Jurkat, Clone E6-1 (cell line): ENCODE measurements around the gene TNIK.

Experiments used
- DNase-seq: peaks from one replicate; pipeline ENCODE4 v3.0.0-alpha.2; 2011; ENCODE audit warnings: low read depth, low spot score
- H3K4me3 ChIP-seq: 2 replicates; pipeline ENCODE4 v1.5.1; 2011; ENCODE audit warnings: mild to moderate bottlenecking, low read length, control low read depth, moderate library complexity

Gene TNIK

DNA sequence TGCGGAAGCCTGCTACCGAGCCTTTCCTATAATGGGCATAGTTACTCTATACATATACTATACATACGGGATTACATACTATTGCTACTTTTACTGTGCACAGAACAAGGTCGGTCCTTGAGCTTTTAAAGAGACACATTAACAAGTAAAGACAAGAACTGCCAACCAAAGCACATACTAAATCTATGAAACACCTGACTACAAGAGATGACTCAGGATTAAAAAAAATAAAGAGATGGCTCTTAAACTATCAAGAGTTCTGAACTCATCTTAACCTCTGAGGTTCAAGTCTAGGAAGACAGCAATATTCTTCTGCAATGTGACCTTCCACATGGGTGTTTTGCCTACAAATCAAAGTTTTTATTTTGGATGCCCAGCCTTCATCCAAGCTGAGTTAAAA is 106.8 kb downstream of the TNIK start:
- no peak overlapping the region for H3K4me3 ChIP-seq
- no peak for DNase-seq

DNA sequence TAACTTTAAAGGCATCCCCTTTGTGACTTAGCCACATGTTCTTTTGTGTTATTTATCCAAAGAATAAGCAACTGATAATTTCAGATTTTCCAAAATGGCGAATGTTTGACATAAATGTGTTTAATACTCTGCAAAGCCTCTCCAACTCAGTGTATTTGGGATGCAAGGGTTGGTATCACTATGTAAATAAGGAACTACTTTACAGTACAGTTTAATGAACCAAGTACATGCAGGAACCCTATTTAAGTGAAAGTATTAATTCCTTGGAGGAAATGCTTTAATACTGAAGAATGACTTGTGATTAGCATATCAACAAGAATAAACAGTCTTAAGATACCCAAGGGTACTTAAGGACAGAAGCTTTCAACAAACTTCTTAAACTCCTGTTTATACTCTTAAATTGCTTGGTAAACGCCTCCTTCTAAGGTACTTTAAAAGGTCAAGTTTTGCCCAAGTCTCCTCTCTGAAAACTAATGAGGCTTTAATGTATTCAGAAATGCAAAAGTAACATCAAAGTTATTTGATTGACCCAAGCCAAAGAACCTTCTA is 107.7 kb downstream of the TNIK start:
- H3K4me3 ChIP-seq = no peak overlapping the region
- no peak for DNase-seq

GRCh38 chr3:171351676-171352075 is 108.5 kb downstream of the TNIK start:
- H3K4me3 ChIP-seq = no peak overlapping the region
- DNase-seq = no peak

DNA sequence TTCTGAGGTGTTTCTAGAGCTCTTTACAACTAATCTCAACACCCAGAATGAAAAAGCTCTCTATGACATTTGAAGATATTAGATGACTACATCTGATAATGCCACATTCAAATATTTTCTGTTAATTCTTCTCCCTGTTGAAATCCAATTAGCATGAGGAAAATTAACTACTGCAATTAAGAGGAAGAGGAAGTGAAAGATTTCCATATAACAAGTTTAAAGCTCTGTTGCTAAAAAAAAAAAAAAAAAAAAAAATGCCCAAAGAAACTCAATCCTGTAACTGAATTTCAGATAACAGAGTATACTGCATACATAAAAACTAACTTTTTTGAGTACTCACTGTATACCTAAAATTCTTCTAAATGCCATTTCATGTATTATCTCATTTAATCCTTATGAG is 109.8 kb downstream of the TNIK start:
- no peak overlapping the region for H3K4me3 ChIP-seq
- no peak for DNase-seq

GRCh38 chr3:171349392-171349791 is 110.8 kb downstream of the TNIK start:
- H3K4me3 ChIP-seq = no peak overlapping the region
- no peak for DNase-seq

DNA sequence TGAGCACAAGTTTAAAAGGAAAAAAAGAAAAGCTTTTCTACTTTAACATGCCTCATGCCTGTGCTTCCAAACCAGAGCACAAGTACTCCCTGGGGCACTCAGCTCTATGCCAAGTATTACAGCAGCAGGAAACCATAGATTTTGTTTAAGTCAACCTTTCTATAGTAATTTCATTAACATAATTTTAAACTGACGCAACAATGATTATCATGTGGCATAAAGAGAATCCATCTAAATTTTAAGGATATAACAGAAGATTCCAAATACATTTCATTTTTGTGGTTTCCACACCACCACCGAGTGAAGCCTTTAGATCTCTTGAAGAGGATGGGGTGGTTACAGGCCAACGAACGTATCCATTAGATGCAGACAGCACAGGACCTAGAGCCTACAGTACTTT is 112.1 kb downstream of the TNIK start:
- no peak for DNase-seq
- no peak overlapping the region for H3K4me3 ChIP-seq

DNA sequence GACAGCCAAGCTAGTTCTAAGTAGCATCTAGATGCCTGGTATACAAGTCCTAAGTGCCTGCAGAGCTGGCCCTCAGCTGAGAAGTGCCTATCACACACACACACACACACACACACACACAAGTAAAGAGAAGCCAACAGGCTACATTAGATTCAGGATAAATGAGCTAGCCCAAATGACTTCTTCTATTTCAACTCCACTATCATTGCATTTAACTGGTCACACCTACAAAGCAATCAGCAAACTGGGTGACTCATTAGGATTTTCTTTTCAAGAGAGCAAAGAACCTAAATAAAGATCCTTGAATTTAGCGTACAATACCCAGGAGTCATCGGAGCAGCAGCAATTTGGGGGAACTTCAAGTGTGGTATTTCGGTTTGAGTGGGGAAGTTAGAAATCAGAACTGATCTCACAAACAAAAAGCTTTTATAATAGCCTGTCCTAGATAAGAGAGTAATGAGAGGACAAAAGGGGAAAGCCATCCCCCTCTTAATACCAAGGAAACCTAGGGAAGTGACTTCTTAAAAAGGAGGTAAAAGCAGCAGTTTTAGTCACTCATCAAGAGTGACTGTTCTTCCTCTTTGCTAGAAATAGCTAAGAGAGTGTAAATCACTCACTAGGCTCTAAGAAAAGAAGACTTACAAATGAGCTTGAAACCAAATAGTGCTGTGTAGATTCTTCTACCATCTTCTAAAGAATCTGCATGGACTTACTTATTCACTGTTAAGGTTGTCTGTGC is 112.7 kb downstream of the TNIK start:
- H3K4me3 ChIP-seq = no peak overlapping the region
- no peak for DNase-seq

DNA sequence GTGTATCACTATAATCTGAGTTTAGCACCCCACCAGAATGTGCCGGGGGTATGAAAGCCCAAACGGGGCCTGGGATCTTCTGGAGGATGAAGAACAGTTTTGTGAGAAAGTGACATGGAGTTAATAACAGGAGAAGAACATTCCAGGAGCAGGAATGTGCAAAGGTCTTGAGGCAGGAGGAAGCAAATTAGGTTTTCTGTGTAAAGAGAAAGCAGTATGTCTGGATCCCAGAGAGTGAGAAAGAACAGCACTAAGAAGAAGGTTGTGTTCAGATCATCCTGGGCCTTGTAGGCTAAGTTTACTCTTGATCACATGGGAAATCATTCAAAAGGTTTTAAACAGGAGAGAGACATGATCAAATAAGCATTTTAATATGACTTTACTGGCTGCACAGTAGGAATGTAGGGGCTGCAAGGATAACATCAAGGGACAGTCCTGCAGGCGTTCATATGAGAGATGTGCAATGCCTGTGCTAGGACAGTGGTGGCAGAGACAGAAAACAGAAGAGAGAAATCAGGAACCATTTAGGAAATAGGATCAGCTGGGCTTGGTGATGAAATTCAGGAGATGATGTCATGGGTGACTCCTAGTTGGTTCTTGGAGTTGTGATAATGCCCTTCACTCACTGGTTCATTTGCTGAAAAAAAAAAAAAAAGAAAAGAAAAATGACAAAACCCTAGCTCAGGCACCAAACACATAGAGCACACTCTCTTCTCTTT is 113.5 kb downstream of the TNIK start:
- DNase-seq = no peak
- no peak overlapping the region for H3K4me3 ChIP-seq

GRCh38 chr3:171346019-171346418 is 114.2 kb downstream of the TNIK start:
- no peak for DNase-seq
- H3K4me3 ChIP-seq = no peak overlapping the region

- DNase-seq = no peak
- no peak overlapping the region for H3K4me3 ChIP-seq
These were observed 114.9 kb downstream of the TNIK start for GRCh38 chr3:171345107-171345843.

DNA sequence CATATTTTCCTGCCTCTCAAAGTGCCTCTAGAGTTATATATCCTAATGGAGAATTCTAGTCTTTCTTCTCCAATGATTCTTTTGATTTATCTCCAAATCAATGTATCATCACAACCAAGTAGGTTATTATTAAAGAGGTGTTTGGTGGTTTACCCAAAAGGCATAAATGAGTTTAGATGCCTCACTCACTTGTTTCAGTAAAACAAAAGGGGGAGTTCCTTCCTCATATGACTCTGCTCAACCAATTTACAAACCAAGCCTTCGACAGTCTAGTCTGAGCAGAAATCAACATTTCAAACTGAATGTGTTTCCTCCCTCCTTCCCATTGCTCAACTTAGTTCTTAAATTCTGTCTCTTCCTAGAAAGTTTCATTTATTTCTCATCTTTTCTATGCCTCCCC is 116.5 kb downstream of the TNIK start:
- no peak for DNase-seq
- no peak overlapping the region for H3K4me3 ChIP-seq

DNA sequence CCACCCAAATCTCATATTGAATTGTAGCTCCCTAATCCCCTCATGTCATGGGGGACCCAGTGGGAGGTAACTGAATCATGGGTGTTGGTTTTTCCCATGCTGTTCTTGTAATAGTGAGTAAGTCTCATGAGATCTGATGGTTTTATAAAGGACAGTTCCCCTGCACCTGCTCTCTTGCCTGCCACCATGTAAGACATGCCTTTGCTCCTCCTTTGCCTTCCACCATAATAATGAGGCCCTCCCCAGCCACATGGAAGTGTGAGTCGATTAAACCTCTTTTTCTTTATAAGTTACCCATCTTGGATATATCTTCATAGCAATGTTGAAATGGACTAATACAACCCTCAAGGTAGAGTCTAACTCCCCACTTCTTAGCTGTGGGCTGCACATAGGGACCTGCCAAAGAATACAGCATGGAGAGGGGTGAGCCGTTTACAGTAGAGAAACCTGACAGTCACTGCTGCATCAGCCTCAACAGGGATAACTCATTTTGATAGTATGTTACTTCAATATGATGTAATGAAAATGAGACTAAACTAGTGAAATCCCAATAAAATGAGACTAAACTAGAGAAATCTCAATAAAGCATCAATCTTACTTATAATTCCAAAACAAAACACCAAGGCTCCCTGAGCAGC is 117.3 kb downstream of the TNIK start:
- H3K4me3 ChIP-seq = no peak overlapping the region
- DNase-seq = no peak

DNA sequence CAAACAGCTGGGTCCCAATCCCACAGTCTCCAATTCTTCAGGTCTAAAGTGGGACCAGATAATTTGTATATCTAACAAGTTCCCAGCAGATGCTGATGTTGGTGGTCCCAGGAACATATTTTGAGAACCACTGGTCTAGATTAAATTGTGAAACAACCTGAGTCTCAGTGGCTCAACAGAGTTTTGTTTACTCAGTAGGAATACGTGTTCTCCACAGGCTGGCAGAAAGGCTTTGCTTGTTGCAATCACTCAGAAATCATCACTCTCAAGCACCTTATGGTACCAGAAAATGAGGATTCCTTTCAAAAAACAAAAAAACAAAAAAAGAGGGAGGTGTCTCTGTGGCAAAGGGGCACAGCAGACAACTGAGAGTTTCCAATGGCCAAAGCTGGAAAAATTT is 118.0 kb downstream of the TNIK start:
- no peak for DNase-seq

GRCh38 chr3:171340434-171340833 is 119.8 kb downstream of the TNIK start:
- no peak for DNase-seq
- no peak overlapping the region for H3K4me3 ChIP-seq

More for the DNA sequence above, 118.0 kb downstream of the TNIK start:
- no peak overlapping the region for H3K4me3 ChIP-seq

- no peak overlapping the region for H3K4me3 ChIP-seq
- DNase-seq = no peak
These were observed 120.6 kb downstream of the TNIK start for GRCh38 chr3:171339598-171339997.

- no peak for DNase-seq
- no peak overlapping the region for H3K4me3 ChIP-seq
These were observed 123.8 kb downstream of the TNIK start for GRCh38 chr3:171336406-171336805.

- DNase-seq = no peak
- no peak overlapping the region for H3K4me3 ChIP-seq
These were observed 124.6 kb downstream of the TNIK start for GRCh38 chr3:171335559-171335958.

DNA sequence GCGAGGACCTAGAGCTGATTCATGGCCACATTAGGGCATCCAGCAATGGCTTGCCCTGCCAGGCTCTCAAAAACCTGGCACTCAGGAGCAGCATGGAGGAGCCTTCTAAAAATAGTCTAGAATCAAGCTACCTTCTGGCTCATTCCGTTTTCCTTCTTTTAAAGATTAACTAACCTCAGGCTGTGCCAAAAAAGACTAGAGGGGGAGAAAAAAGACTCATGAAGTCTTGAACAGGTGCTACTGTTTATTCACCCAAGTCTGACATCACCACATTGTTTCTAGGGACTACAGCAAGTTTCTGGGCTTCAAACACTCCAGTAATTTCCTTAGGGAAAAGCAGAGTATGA is 125.8 kb downstream of the TNIK start:
- no peak overlapping the region for H3K4me3 ChIP-seq
- DNase-seq = no peak

DNA sequence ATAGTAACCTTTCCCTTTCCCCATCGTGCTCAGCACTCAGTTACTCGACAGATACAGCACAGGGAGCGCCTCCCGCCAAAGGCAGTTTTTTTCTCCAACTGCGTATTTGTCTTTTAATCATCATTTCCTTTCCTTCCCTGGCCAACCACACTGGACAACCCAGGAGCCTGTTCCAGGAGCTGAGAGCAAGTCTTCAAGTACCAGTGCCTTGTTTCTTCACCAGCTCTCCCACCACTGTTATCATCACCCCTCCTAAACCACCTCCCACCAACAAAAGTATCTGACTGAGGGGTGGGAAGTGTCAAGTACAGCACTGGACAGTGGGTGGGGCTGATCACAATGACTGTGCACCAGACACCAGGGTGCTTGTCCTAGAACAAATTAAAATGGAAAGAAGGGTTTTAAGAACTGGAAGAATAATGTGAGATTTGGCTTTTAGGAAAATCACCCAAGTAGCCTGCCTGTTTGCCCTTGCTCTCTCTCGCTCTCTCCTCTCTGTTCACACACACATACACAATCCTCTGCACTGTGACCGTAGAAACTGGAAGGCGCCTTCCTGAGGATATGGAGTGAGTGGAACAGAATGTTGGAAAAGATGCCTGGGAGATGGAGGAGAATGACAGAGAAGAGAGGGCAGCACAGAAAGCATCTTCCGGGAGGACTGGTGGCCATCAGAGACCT is 126.3 kb downstream of the TNIK start:
- no peak for DNase-seq
- H3K4me3 ChIP-seq = no peak overlapping the region
